HT-29 (cell line): Measurements from ENCODE around the gene ZNF639. TPM values are rescaled to one million over a fixed set of nuclear protein-coding genes. Genes with fewer than 3 reads are reported as not detected.
A peak's percentile ranks its signal among the peaks of the same experiment; 100 is the strongest.
"Not testable (repeated sequence)": the region's sequence is repeated elsewhere in the genome, so short reads cannot be mapped to it uniquely, and the experiment has no call there.

ENCODE experiments used
- DNase-seq: peaks from one replicate; pipeline ENCODE4 v3.0.0-alpha.2; 2015; ENCODE audit warnings: low spot score
- total RNA-seq: library from RNA; depleted of rRNA; stranded (reverse); fragments of >200 nt; shearing (Covaris generic); gene quantifications from 2 replicates; pipeline ENCODE4 v1.2.3, GENCODE V29; 2014; rRNA removed

The ZNF639 gene
- total RNA-seq = 28.9 and 39.4 TPM in 2 replicates

GRCh38 chr3:179322286-179323196 is at the start of gene ZNF639:
ZNF639 (plus strand) TSS chr3:179323031; CDS start chr3:179328294, 5,263 bp downstream.
- peak; percentile 91 for DNase-seq

GRCh38 chr3:179274434-179274833 is 48.4 kb upstream of the ZNF639 start:
- not testable (repeated sequence) for DNase-seq

GRCh38 chr3:179276001-179276400 is 46.8 kb upstream of the ZNF639 start:
- no peak for DNase-seq

- DNase-seq = no peak
Observed at GRCh38 chr3:179276743-179277142, 46.1 kb upstream of the ZNF639 start.

GRCh38 chr3:179278151-179278550 is 44.7 kb upstream of the ZNF639 start:
- DNase-seq = no peak

- DNase-seq = no peak
Observed at GRCh38 chr3:179278932-179279693, 43.7 kb upstream of the ZNF639 start.

GRCh38 chr3:179279837-179280236 is 43.0 kb upstream of the ZNF639 start:
- no peak for DNase-seq

GRCh38 chr3:179281825-179282224 is 41.0 kb upstream of the ZNF639 start:
- no peak for DNase-seq

- DNase-seq = no peak
Observed at GRCh38 chr3:179286331-179286730, 36.5 kb upstream of the ZNF639 start.

- no peak for DNase-seq
Observed at GRCh38 chr3:179288845-179289244, 34.0 kb upstream of the ZNF639 start.

GRCh38 chr3:179289295-179289694 is 33.5 kb upstream of the ZNF639 start:
- DNase-seq = no peak

- DNase-seq = no peak
Observed at GRCh38 chr3:179292450-179292849, 30.4 kb upstream of the ZNF639 start.

- DNase-seq = no peak
Observed at GRCh38 chr3:179297971-179298725, 24.7 kb upstream of the ZNF639 start.

GRCh38 chr3:179299316-179299715 is 23.5 kb upstream of the ZNF639 start:
- DNase-seq = no peak

- DNase-seq = no peak
Observed at GRCh38 chr3:179299999-179300613, 22.7 kb upstream of the ZNF639 start.

- no peak for DNase-seq
Observed at GRCh38 chr3:179301645-179302044, 21.2 kb upstream of the ZNF639 start.

GRCh38 chr3:179302111-179302510 is 20.7 kb upstream of the ZNF639 start:
- DNase-seq = no peak

- DNase-seq = no peak
Observed at GRCh38 chr3:179304605-179305004, 18.2 kb upstream of the ZNF639 start.

- DNase-seq = not testable (repeated sequence)
Observed at GRCh38 chr3:179307362-179307761, 15.5 kb upstream of the ZNF639 start.

GRCh38 chr3:179308001-179308400 is 14.8 kb upstream of the ZNF639 start:
- DNase-seq = no peak
